ENCODE data around the gene ALB. TPM values are rescaled to one million over a fixed set of nuclear protein-coding genes. Genes with fewer than 3 reads are reported as not detected.

Gene ALB
- total RNA-seq, 1 donor from 2014 or later, result not detected

GRCh38 chr4:73443224-73443623 is 39.1 kb downstream of the ALB start:
- DNase-seq, result no peak
- ChIA-PET POLR2A (no interaction called here), CTCF (no interaction called here)
- no peak for ATAC-seq (ENCODE audit: low read depth)
- no peak for TF ChIP-seq CTCF (IDR thresholded peaks at IDR 0.05)
- no peaks in the 10 kb centered on the region for H3K4me1 Mint-ChIP-seq
- H3K36me3 Mint-ChIP-seq (ENCODE audit: low read depth), result no peaks in the 10 kb centered on the region
- peaks cover 19% of the 10 kb centered on the region for H3K27me3 Mint-ChIP-seq
- no peak overlapping the region for H3K4me3 Mint-ChIP-seq
- no peaks in the 10 kb centered on the region for H3K9me3 Mint-ChIP-seq
- H3K27ac Mint-ChIP-seq, result no peak overlapping the region
- intact Hi-C loops (cut with micrococcal nuclease), result loop anchor here (10.0 kb wide), 1 partner anchor 1148 kb away; no protein-coding TSS in a partner anchor

GRCh38 chr4:73445383-73446335 is 41.6 kb downstream of the ALB start:
- Mint-ChIP-seq H3K9me3 (no peaks in the 10 kb centered on the region), H3K4me3 (no peak overlapping the region), H3K4me1 (no peaks in the 10 kb centered on the region), H3K36me3 (ENCODE audit: low read depth) (no peaks in the 10 kb centered on the region), H3K27ac (no peak overlapping the region), H3K27me3 (peaks cover 24% of the 10 kb centered on the region)
- ChIA-PET POLR2A (no interaction called here), CTCF (interaction anchor here (0.7 to 1.5 kb wide), 10 partner anchors 12 to 747 kb away, joined by 3 to 6 read pairs (median 3); partner anchors contain the start of gene ANKRD17)
- intact Hi-C loops (cut with micrococcal nuclease), result loop anchor here (1.0 to 10.0 kb wide), 3 partner anchors 135 to 1151 kb away; no protein-coding TSS in a partner anchor
- TF ChIP-seq CTCF (IDR thresholded peaks at IDR 0.05), result no peak
- no peak for DNase-seq
- ATAC-seq (ENCODE audit: low read depth), result no peak

- ATAC-seq (ENCODE audit: low read depth), result peak; percentile 90
- Mint-ChIP-seq H3K4me1 (no peaks in the 10 kb centered on the region), H3K4me3 (no peak overlapping the region), H3K36me3 (ENCODE audit: low read depth) (no peaks in the 10 kb centered on the region), H3K9me3 (no peaks in the 10 kb centered on the region), H3K27me3 (peaks cover 26% of the 10 kb centered on the region), H3K27ac (no peak overlapping the region)
- POLR2A ChIA-PET, result no interaction called here
- CTCF ChIA-PET, result interaction anchor here (0.7 to 1.5 kb wide), 10 partner anchors 11 to 748 kb away, joined by 3 to 6 read pairs (median 3); partner anchors contain the start of gene ANKRD17
- intact Hi-C loops (cut with micrococcal nuclease), result loop anchor here (1.0 to 10.0 kb wide), 3 partner anchors 136 to 1152 kb away; no protein-coding TSS in a partner anchor
- DNase-seq, result no peak
- no peak for TF ChIP-seq CTCF (IDR thresholded peaks at IDR 0.05)
Observed at GRCh38 chr4:73446336-73446938, 42.4 kb downstream of the ALB start.

- no peak for DNase-seq
- Mint-ChIP-seq H3K36me3 (ENCODE audit: low read depth) (no peaks in the 10 kb centered on the region), H3K4me3 (no peak overlapping the region), H3K9me3 (no peaks in the 10 kb centered on the region), H3K27me3 (peaks cover 23% of the 10 kb centered on the region), H3K27ac (no peak overlapping the region), H3K4me1 (no peaks in the 10 kb centered on the region)
- POLR2A ChIA-PET, result no interaction called here
- ATAC-seq (ENCODE audit: low read depth), result no peak
- intact Hi-C loops (cut with micrococcal nuclease), result loop anchor here (2.0 to 10.0 kb wide), 2 partner anchors 137 to 1153 kb away; no protein-coding TSS in a partner anchor
- TF ChIP-seq CTCF (IDR thresholded peaks at IDR 0.05), result no peak
- CTCF ChIA-PET, result interaction anchor here (0.6 kb wide), 1 partner anchor 977 kb away, joined by 3 read pairs; no protein-coding TSS in a partner anchor
Observed at GRCh38 chr4:73447671-73448070, 43.6 kb downstream of the ALB start.

Measured in activated B cell treated with CpG ODN at 0.5 μM for 24 hours (primary cell).